Stomach (tissue), 9 donors: Measurements from ENCODE around the gene ERCC4. TPM values are rescaled to one million over a fixed set of nuclear protein-coding genes. Genes with fewer than 3 reads are reported as not detected.

Source experiments
- DNase-seq, 2 donors: peaks; one replicate each; pipeline versions ENCODE4 v3.0.0 to v3.0.0-alpha.2; 2013 to 2019
- H3K27ac ChIP-seq, 5 donors: fragments of 200-600 bp in 4 of 5; sonication (generic) in 4 of 5; one replicate each; pipeline ENCODE4 v1.5.1; 2013 to 2019; ENCODE audit warnings: mild to moderate bottlenecking in 1 of 5, moderate library complexity in 1 of 5
- H3K27me3 ChIP-seq, 3 donors: fragments of 200-600 bp; sonication (generic); one replicate each; pipeline ENCODE4 v1.5.1; 2017 to 2019; ENCODE audit warnings: mixed run types in 1 of 3
- H3K36me3 ChIP-seq, 4 donors: fragments of 200-600 bp; sonication (generic); 1 replicate in 3 of 4; 2 replicates in 1 of 4; pipeline ENCODE4 v1.5.1; 2016 to 2019
- H3K4me1 ChIP-seq, 4 donors: fragments of 200-600 bp; sonication (generic); one replicate each; pipeline ENCODE4 v1.5.1; 2016 to 2019
- H3K4me3 ChIP-seq, 4 donors: fragments of 200-600 bp; sonication (generic) in 3 of 4; one replicate each; pipeline ENCODE4 v1.5.1; 2016 to 2019; ENCODE audit warnings: mild to moderate bottlenecking in 1 of 4
- H3K9me3 ChIP-seq, 4 donors: fragments of 200-600 bp; sonication (generic); one replicate each; pipeline ENCODE4 v1.5.1; 2016 to 2019
- EP300 ChIP-seq: sonication (generic); formaldehyde crosslinking; IDR thresholded peaks from one replicate; pipeline ENCODE4 v1.6.1; 2017; ENCODE audit warnings: antibody characterized with exemption
- POLR2A ChIP-seq, 4 donors: fragments of 450-650 bp; IDR thresholded peaks; one replicate each; pipeline ENCODE4 v1.6.1; 2016; ENCODE audit warnings: antibody characterized with exemption in 4 of 4, control low read depth in 2 of 4, mild to moderate bottlenecking in 1 of 4, moderate library complexity in 1 of 4
- POLR2AphosphoS5 ChIP-seq, 3 donors: sonication (generic); formaldehyde crosslinking; IDR thresholded peaks; one replicate each; pipeline ENCODE4 v1.6.1; 2016; ENCODE audit warnings: antibody characterized with exemption in 3 of 3
- WGBS, 5 donors: extraction: QIAGEN DNeasy Blood & Tissue Kit in 3 of 5; methylation state at CpG; one replicate each; pipeline versions ENCODE4 v1.1.5 to v1.1.7; 2013 to 2018; 5-methylcytosine and 5-hydroxymethylcytosine counted together
- intact Hi-C: fragments of 100-400 bp; cut with DNase I; formaldehyde crosslinking; loops from one replicate; pipeline ENCODE4 v1.15.1; 2023; ENCODE audit warnings: low total_unique reads
- polyA plus RNA-seq, 3 donors: library from polyadenylated mRNA; stranded (reverse); fragments of 200-250 nt; gene quantifications; one replicate each; pipeline ENCODE4 v1.2.3, GENCODE V29; 2013
- total RNA-seq, 5 donors: library from RNA; depleted of rRNA; stranded (reverse); fragments of >200 nt; gene quantifications; one replicate each; pipeline versions ENCODE4 v1.1.0 to v1.2.3, GENCODE V29; 2014 to 2016
- TF ChIP-seq, protein P1 (sequence below), 7 experiments: fragments of 450-650 bp in 4 of 7; fragments of 200-600 bp in 3 of 7; sonication (generic) in 3 of 7; IDR thresholded peaks; one replicate each; pipeline ENCODE4 v1.5.1; 2016 to 2019; ENCODE audit warnings: antibody characterized with exemption in 7 of 7, control low read depth in 2 of 7, mild to moderate bottlenecking in 1 of 7
- donor health status: healthy with polysubstance abuse.
- donor health status: Bipolar disorder and iron deficiency.
- donor health status: healthy.

The ERCC4 gene
- total and polyA plus RNA-seq, 8 donors = 1.2 to 45.8 (median 7.7) TPM

- no peaks in the 10 kb centered on the region for H3K27me3 ChIP-seq
- peaks cover 14 to 61% (median 48%) of the 10 kb centered on the region in 4 donors for H3K36me3 ChIP-seq
- WGBS, 5 donors = 37 to 65% (median 53%) methylated on average over 5 of the region's 5 CpGs
- peaks cover 0 to 17% (median 11%) of the 10 kb centered on the region in 4 donors for H3K4me1 ChIP-seq
- DNase-seq = no peak
- intact Hi-C loops = no loop called here
- H3K4me3 ChIP-seq = no peak overlapping the region
- H3K27ac ChIP-seq = no peak overlapping the region
- TF ChIP-seq POLR2AphosphoS5 (IDR thresholded peaks at IDR 0.05) = no peak
- no peak for TF ChIP-seq POLR2A (IDR thresholded peaks at IDR 0.05)
- TF ChIP-seq EP300 = no peak
- TF ChIP-seq, protein P1, sequence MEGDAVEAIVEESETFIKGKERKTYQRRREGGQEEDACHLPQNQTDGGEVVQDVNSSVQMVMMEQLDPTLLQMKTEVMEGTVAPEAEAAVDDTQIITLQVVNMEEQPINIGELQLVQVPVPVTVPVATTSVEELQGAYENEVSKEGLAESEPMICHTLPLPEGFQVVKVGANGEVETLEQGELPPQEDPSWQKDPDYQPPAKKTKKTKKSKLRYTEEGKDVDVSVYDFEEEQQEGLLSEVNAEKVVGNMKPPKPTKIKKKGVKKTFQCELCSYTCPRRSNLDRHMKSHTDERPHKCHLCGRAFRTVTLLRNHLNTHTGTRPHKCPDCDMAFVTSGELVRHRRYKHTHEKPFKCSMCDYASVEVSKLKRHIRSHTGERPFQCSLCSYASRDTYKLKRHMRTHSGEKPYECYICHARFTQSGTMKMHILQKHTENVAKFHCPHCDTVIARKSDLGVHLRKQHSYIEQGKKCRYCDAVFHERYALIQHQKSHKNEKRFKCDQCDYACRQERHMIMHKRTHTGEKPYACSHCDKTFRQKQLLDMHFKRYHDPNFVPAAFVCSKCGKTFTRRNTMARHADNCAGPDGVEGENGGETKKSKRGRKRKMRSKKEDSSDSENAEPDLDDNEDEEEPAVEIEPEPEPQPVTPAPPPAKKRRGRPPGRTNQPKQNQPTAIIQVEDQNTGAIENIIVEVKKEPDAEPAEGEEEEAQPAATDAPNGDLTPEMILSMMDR (IDR thresholded peaks at IDR 0.05) = no peak
- no peaks in the 10 kb centered on the region for H3K9me3 ChIP-seq
Observed at GRCh38 chr16:13937411-13937810, 17.5 kb downstream of the ERCC4 start.

DNA sequence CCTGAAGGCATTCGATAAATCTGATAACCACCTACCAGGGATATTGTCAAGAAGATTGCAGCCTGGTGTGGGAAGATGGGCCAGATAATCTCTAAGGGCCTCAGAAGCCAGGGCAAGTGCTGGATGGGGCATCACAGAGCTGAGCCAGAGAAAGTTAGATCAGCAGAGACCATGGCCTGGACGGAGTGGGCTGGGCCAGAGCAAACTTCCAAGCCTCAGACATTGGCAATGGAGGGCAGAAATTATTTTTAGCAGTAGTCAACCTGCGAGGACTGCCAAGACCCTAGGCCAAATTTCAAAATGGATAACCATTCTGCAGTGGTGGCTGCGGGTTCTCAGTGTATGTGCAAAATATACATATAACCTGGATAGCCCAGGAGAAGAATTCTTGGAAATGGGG lies 18.5 kb downstream of the ERCC4 start:
- Histone ChIP-seq H3K4me3 (no peak overlapping the region), H3K27ac (no peak overlapping the region), H3K4me1 (peaks cover 0 to 17% (median 11%) of the 10 kb centered on the region in 4 donors), H3K9me3 (no peaks in the 10 kb centered on the region), H3K36me3 (peaks cover 14 to 56% (median 47%) of the 10 kb centered on the region in 4 donors), H3K27me3 (no peaks in the 10 kb centered on the region)
- TF ChIP-seq POLR2A (IDR thresholded peaks at IDR 0.05) (no peak), POLR2AphosphoS5 (IDR thresholded peaks at IDR 0.05) (no peak), EP300 (no peak)
- TF ChIP-seq, protein P1 (IDR thresholded peaks at IDR 0.05) = no peak
- WGBS, 5 donors = 92 to 96% (median 96%) methylated on average over 4 of the region's 4 CpGs
- intact Hi-C loops = no loop called here
- DNase-seq = no peak

GRCh38 chr16:13939821-13940220 lies 19.9 kb downstream of the ERCC4 start:
- 88 to 97% (median 91%) methylated on average over 5 of the region's 5 CpGs for WGBS, 5 donors

DNA sequence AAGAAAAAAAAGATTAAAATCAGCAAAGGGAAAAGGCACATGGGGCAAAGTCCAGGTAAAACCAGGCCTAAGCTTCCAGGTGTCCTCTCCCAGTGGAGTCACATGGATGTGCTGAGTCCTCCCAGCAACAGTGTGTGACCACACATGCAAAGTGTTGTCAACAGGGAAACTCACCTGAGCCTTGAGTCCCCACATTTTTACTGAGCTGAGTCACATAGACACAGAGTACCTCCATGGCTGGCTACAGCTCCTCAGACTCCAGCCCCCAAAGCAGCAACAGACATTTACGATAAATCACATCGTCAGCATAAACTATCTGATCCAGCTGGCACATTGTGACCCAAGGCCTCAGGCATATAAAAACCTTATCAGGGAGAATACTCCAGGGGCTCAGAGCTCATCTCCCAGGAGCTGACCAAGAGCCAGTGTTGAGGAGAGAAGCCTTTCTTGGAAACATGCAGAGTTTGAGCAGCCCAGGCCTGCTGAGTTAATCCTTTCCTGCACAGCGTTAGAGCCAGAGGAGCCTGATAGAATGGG lies 20.5 kb downstream of the ERCC4 start:
- 67 to 95% (median 77%) methylated on average over 3 of the region's 3 CpGs for WGBS, 5 donors
- H3K9me3 ChIP-seq = no peaks in the 10 kb centered on the region
- no peak overlapping the region for H3K4me3 ChIP-seq
- peaks cover 7 to 48% (median 38%) of the 10 kb centered on the region in 4 donors for H3K36me3 ChIP-seq
- H3K4me1 ChIP-seq = peaks cover 0 to 24% (median 11%) of the 10 kb centered on the region in 4 donors
- intact Hi-C loops = no loop called here
- peak in 1 of 2 donors; percentile 39 for DNase-seq
- no peak overlapping the region for H3K27ac ChIP-seq
- H3K27me3 ChIP-seq = no peaks in the 10 kb centered on the region
- TF ChIP-seq EP300 (no peak), POLR2AphosphoS5 (IDR thresholded peaks at IDR 0.05) (no peak), POLR2A (IDR thresholded peaks at IDR 0.05) (no peak)

More at GRCh38 chr16:13939821-13940220, 19.9 kb downstream of the ERCC4 start:
- no peak for DNase-seq
- Histone ChIP-seq H3K4me1 (peaks cover 0 to 20% (median 11%) of the 10 kb centered on the region in 4 donors), H3K36me3 (peaks cover 12 to 48% (median 38%) of the 10 kb centered on the region in 4 donors), H3K27me3 (no peaks in the 10 kb centered on the region), H3K27ac (no peak overlapping the region), H3K4me3 (no peak overlapping the region), H3K9me3 (no peaks in the 10 kb centered on the region)
- intact Hi-C loops = no loop called here
- TF ChIP-seq POLR2A (IDR thresholded peaks at IDR 0.05) (no peak), POLR2AphosphoS5 (IDR thresholded peaks at IDR 0.05) (no peak)

DNA sequence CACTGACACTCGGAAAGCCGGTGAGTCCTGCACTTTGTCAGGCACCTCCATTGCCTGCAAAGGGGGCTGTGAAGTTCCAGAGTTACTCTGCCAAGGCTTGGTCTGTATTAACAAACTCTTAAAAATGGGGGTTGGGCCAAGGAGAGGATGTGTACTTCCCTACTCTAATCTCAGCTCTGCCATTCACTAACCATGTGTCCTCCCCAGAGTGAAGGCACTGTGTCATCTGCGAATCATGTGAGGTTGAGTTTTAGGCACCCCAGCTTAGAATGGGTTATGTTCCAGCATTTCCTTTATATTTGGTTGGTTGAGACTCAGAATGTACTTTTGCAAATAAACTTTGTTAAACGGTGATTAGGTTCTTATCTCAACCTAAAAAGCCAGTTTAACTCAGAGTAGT lies 24.9 kb downstream of the ERCC4 start:
- TF ChIP-seq POLR2A (IDR thresholded peaks at IDR 0.05) = no peak
- no peak for TF ChIP-seq EP300
- TF ChIP-seq POLR2AphosphoS5 (IDR thresholded peaks at IDR 0.05) = no peak
- TF ChIP-seq, protein P1 (IDR thresholded peaks at IDR 0.05) = no peak
- 61 to 79% (median 71%) methylated on average over 4 of the region's 4 CpGs for WGBS, 5 donors
- peaks cover 25 to 59% (median 53%) of the 10 kb centered on the region in 4 donors for H3K36me3 ChIP-seq
- H3K27me3 ChIP-seq = no peaks in the 10 kb centered on the region
- H3K4me1 ChIP-seq = peaks cover 0 to 7% (median 0%) of the 10 kb centered on the region in 4 donors
- no peak overlapping the region for H3K4me3 ChIP-seq
- H3K27ac ChIP-seq = no peak overlapping the region
- DNase-seq = no peak
- no peaks in the 10 kb centered on the region for H3K9me3 ChIP-seq
- intact Hi-C loops = no loop called here
